ENCODE measurements around the gene OPCML.

Gene OPCML

DNA sequence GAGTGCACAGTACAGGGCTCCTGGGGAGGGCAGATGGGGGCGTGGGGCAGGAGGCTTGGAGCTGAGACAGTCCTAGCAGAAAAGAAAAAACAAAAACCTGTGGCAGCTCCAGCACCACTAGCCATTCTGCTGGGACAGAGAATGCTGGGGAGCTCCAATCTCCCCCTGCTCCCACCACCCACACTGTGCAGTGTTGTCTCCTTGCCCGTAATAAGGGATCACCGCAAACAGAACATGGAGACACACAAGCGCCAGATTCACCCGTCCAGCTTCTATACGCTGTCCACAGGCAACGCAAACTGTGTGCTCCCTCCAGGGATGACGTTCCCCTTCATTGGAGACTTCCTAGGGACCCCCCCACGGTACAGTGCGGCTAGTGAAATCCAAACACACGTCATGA, 31.4 kb downstream of the OPCML start:
- H3K4me2 ChIP-seq (ENCODE audit: low read depth, low read length, poor library complexity, severe bottlenecking): no peak overlapping the region
- no peaks in the 10 kb centered on the region for H3K9me2 ChIP-seq (replicated peaks; ENCODE audit: low read depth, low read length)

DNA sequence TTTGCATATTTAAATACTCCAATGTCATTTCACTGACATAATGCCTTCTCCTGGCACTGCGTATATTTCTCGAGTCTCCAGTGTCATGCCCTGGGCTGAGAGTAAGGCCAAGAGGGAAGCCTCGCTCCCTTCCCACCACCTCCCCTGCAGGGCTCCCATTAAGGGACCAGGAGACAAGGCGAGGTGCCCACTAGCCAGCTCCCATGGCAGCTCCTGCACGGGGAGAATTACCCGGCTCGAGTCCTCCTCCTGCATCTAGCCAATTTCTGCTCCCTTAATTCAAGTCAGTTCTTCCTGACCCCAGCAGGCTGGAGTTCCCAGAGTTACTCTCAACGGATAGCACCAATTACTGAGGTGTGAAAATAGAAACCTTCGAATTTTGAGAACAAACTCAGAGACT, 31.9 kb downstream of the OPCML start:
- H4K20me1 ChIP-seq (ENCODE audit: insufficient read depth, low read length, poor library complexity, severe bottlenecking): no peaks in the 10 kb centered on the region
- H3K9me2 ChIP-seq (replicated peaks; ENCODE audit: low read depth, low read length): no peaks in the 10 kb centered on the region
- no peak overlapping the region for H3K4me3 ChIP-seq (ENCODE audit: low read length, poor library complexity, severe bottlenecking)
- TF ChIP-seq, protein P1, sequence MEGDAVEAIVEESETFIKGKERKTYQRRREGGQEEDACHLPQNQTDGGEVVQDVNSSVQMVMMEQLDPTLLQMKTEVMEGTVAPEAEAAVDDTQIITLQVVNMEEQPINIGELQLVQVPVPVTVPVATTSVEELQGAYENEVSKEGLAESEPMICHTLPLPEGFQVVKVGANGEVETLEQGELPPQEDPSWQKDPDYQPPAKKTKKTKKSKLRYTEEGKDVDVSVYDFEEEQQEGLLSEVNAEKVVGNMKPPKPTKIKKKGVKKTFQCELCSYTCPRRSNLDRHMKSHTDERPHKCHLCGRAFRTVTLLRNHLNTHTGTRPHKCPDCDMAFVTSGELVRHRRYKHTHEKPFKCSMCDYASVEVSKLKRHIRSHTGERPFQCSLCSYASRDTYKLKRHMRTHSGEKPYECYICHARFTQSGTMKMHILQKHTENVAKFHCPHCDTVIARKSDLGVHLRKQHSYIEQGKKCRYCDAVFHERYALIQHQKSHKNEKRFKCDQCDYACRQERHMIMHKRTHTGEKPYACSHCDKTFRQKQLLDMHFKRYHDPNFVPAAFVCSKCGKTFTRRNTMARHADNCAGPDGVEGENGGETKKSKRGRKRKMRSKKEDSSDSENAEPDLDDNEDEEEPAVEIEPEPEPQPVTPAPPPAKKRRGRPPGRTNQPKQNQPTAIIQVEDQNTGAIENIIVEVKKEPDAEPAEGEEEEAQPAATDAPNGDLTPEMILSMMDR (conservative IDR thresholded peaks at IDR 0.05; ENCODE audit: low read length): no peak
- no peak overlapping the region for H3K9ac ChIP-seq (ENCODE audit: low read depth, low read length, poor library complexity, severe bottlenecking)
- no peaks in the 10 kb centered on the region for H3F3A ChIP-seq (ENCODE audit: low read depth)
- H3K4me1 ChIP-seq (ENCODE audit: insufficient read depth, low read length, poor library complexity, severe bottlenecking): no peaks in the 10 kb centered on the region
- no peak overlapping the region for H3K4me2 ChIP-seq (ENCODE audit: low read depth, low read length, poor library complexity, severe bottlenecking)
- no peaks in the 10 kb centered on the region for H3K27me3 ChIP-seq (ENCODE audit: insufficient read depth, low read length, poor library complexity, severe bottlenecking)
- no peaks in the 10 kb centered on the region for H3K36me3 ChIP-seq (ENCODE audit: insufficient read depth, low read length)
- H3K9me3 ChIP-seq (ENCODE audit: insufficient read depth, low read depth, low read length): no peaks in the 10 kb centered on the region; the same call in 1 of the 2 replicates
- no peak overlapping the region for H2AFZ ChIP-seq (ENCODE audit: low read length)
- H3K79me2 ChIP-seq (ENCODE audit: insufficient read depth, low read length): no peaks in the 10 kb centered on the region

More for the DNA sequence above, 31.4 kb downstream of the OPCML start:
- Histone ChIP-seq H3K9ac (ENCODE audit: low read depth, low read length, poor library complexity, severe bottlenecking) (no peak overlapping the region), H2AFZ (ENCODE audit: low read length) (no peak overlapping the region), H3K4me1 (ENCODE audit: insufficient read depth, low read length, poor library complexity, severe bottlenecking) (no peaks in the 10 kb centered on the region), H3K9me3 (ENCODE audit: insufficient read depth, low read depth, low read length) (no peaks in the 10 kb centered on the region; the same call in 1 of the 2 replicates), H3K4me3 (ENCODE audit: low read length, poor library complexity, severe bottlenecking) (no peak overlapping the region), H3K27me3 (ENCODE audit: insufficient read depth, low read length, poor library complexity, severe bottlenecking) (no peaks in the 10 kb centered on the region), H4K20me1 (ENCODE audit: insufficient read depth, low read length, poor library complexity, severe bottlenecking) (no peaks in the 10 kb centered on the region), H3K79me2 (ENCODE audit: insufficient read depth, low read length) (no peaks in the 10 kb centered on the region), H3K36me3 (ENCODE audit: insufficient read depth, low read length) (no peaks in the 10 kb centered on the region), H3F3A (ENCODE audit: low read depth) (no peaks in the 10 kb centered on the region)
- TF ChIP-seq EZH2phosphoT487 (IDR thresholded peaks at IDR 0.05; ENCODE audit: borderline replicate concordance): no peak
- TF ChIP-seq, protein P1 (conservative IDR thresholded peaks at IDR 0.05; ENCODE audit: low read length): no peak

DNA sequence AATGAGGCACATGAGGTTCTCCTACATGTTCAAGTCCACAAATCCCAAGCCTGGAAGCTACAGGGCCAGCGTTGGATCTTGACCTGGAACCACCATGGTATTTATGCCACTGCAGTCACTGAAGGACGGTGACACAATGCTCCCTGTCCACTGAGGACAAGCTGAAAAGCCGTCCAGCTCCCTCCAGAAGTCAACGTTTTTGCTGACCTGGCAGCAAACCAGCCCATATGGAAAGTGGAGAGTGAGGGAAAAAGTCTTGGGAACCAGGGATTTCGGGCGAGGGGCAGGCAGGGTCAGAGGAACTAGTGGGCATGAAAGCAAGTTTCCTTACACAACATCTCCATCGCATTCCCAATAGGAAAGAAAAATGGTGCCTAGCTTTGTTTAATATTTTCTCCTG, 33.3 kb downstream of the OPCML start:
- H3K4me3 ChIP-seq (ENCODE audit: low read length, poor library complexity, severe bottlenecking): no peak overlapping the region
- no peaks in the 10 kb centered on the region for H3K4me1 ChIP-seq (ENCODE audit: insufficient read depth, low read length, poor library complexity, severe bottlenecking)
- H3K9me2 ChIP-seq (replicated peaks; ENCODE audit: low read depth, low read length): no peaks in the 10 kb centered on the region
- H3K9me3 ChIP-seq (ENCODE audit: insufficient read depth, low read depth, low read length): no peaks in the 10 kb centered on the region; the same call in 1 of the 2 replicates
- TF ChIP-seq EZH2phosphoT487 (IDR thresholded peaks at IDR 0.05; ENCODE audit: borderline replicate concordance): no peak
- TF ChIP-seq, protein P1 (conservative IDR thresholded peaks at IDR 0.05; ENCODE audit: low read length): no peak
- no peaks in the 10 kb centered on the region for H4K20me1 ChIP-seq (ENCODE audit: insufficient read depth, low read length, poor library complexity, severe bottlenecking)
- no peaks in the 10 kb centered on the region for H3K36me3 ChIP-seq (ENCODE audit: insufficient read depth, low read length)
- no peak overlapping the region for H3K4me2 ChIP-seq (ENCODE audit: low read depth, low read length, poor library complexity, severe bottlenecking)
- H3F3A ChIP-seq (ENCODE audit: low read depth): no peaks in the 10 kb centered on the region
- H2AFZ ChIP-seq (ENCODE audit: low read length): no peak overlapping the region
- no peaks in the 10 kb centered on the region for H3K27me3 ChIP-seq (ENCODE audit: insufficient read depth, low read length, poor library complexity, severe bottlenecking)
- no peaks in the 10 kb centered on the region for H3K79me2 ChIP-seq (ENCODE audit: insufficient read depth, low read length)
- no peak overlapping the region for H3K9ac ChIP-seq (ENCODE audit: low read depth, low read length, poor library complexity, severe bottlenecking)
